ENCODE results near the gene MAPK14. TPM values are rescaled to one million over a fixed set of nuclear protein-coding genes. Genes with fewer than 3 reads are reported as not detected.

Gene MAPK14
- total RNA-seq, 2 experiments from 2014 or later = 66.7 to 68.6 TPM

DNA sequence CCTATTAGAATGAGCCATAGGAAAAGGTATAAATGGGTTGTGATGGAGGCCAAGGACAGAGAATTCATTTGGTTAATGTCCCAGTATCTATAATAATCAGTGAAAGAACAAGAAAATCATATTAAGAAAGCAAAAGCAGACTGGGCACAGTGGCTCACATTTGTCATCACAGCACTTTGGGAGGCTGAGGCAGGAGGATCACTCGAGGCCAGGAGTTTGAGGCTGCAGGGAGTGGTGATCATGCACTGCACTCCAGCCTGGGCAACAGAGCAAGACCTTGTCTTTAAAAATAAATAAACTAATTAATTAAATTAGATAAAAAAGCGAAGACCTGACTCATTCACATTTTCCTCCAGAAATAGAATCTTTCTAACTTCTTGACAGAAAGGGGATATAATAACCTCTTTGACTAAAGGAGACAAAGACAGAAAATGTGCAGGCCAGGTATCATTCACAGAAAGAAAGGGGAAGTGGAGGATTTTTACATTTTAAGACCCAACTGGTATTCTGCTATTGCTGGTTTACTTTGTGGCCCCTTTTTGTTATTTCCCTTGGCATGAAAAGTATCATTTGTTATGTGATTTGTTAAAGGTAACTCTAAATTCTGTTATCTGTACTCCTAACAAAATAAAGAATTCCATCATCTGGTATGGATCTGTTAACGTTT, 70.8 kb downstream of the MAPK14 start:
- CTCF ChIA-PET = no interaction called here
- peaks cover 43% of the 10 kb centered on the region for H3K4me1 Mint-ChIP-seq
- DNase-seq = no peak
- H3K36me3 Mint-ChIP-seq (ENCODE audit: low read depth) = peaks cover 31% of the 10 kb centered on the region
- no peaks in the 10 kb centered on the region for H3K27me3 Mint-ChIP-seq
- no peak overlapping the region for H3K27ac Mint-ChIP-seq
- no peaks in the 10 kb centered on the region for H3K9me3 Mint-ChIP-seq
- H3K4me3 Mint-ChIP-seq = no peak overlapping the region
- POLR2A ChIA-PET = no interaction called here

DNA sequence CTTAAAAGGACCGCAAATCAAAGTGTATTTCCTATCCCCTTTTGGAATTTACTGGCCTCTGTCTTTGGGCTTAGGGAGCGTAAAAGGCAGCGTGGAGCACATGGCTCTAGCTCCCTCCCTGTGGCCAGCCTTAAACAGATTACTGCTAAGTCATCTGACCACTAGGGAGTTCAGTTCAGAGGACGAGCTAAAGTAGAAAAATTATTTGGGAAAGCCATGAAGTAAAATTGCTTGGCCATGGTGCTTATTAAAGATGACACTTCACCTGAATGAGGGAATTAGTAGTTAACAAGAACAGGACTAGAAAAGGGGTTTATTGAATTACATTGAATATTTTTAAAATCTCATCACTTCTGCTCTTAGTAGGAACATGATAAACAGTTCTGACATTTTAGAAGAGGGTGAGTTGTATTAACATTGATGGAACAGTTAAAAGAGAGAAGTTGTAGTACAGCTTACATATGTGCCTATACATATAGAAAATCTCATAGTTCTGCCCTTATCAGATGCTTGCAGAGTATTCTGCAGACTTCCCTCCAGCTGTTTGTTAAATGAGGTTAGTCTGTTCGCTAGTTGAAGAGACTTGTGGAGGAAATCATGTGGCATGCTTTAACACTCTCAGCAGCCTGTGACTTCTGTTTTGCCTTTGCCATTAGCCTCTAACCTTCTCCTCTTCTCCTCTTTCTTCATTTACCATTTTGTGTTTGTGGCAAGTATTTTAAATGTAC, 71.5 kb downstream of the MAPK14 start:
- Mint-ChIP-seq H3K36me3 (ENCODE audit: low read depth) (peaks cover 38% of the 10 kb centered on the region), H3K27me3 (no peaks in the 10 kb centered on the region), H3K27ac (peak overlapping the region; percentile 80), H3K4me3 (peak overlapping the region; percentile 28), H3K4me1 (peaks cover 45% of the 10 kb centered on the region), H3K9me3 (no peaks in the 10 kb centered on the region)
- ChIA-PET CTCF (no interaction called here), POLR2A (interaction anchor here (1.2 kb wide), 1 partner anchor 32 kb away, joined by 3 read pairs; no protein-coding TSS in a partner anchor)
- DNase-seq = no peak

- Mint-ChIP-seq H3K36me3 (ENCODE audit: low read depth) (peaks cover 43% of the 10 kb centered on the region), H3K27me3 (no peaks in the 10 kb centered on the region), H3K4me3 (peak overlapping the region; percentile 16), H3K4me1 (peaks cover 39% of the 10 kb centered on the region), H3K9me3 (no peaks in the 10 kb centered on the region), H3K27ac (peak overlapping the region; percentile 80)
- peak; percentile 58 for DNase-seq
- ChIA-PET CTCF (interaction anchor here (1.8 kb wide), 1 partner anchor 72 kb away, joined by 9 read pairs; the partner anchor contains the start of gene MAPK14), POLR2A (interaction anchor here (1.2 kb wide), 1 partner anchor 31 kb away, joined by 3 read pairs; no protein-coding TSS in a partner anchor)
These were observed 72.4 kb downstream of the MAPK14 start for GRCh38 chr6:36099869-36100483.

DNA sequence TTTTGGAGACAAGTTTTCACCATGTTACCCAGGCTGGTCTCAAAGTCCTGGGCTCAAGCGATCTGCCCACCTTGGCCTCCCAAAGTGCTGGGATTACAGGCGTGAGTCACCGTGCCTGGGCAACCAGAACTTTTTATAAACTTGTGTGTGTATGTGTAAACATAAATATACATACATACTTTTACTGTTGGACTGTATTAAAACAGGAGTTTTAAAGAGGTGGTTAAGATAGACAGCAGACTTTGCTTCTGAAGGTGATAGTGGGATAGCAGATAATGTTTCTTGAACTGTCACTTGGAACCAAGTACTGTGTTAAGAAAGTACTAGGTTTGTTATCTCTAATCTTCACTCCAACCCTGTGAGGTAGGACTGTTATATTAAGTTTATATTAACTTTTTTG, 74.1 kb downstream of the MAPK14 start:
- Mint-ChIP-seq H3K4me1 (peaks cover 33% of the 10 kb centered on the region), H3K27ac (no peak overlapping the region), H3K36me3 (ENCODE audit: low read depth) (peaks cover 49% of the 10 kb centered on the region), H3K27me3 (no peaks in the 10 kb centered on the region), H3K9me3 (no peaks in the 10 kb centered on the region), H3K4me3 (no peak overlapping the region)
- CTCF ChIA-PET = no interaction called here
- DNase-seq = no peak
- POLR2A ChIA-PET = no interaction called here

DNA sequence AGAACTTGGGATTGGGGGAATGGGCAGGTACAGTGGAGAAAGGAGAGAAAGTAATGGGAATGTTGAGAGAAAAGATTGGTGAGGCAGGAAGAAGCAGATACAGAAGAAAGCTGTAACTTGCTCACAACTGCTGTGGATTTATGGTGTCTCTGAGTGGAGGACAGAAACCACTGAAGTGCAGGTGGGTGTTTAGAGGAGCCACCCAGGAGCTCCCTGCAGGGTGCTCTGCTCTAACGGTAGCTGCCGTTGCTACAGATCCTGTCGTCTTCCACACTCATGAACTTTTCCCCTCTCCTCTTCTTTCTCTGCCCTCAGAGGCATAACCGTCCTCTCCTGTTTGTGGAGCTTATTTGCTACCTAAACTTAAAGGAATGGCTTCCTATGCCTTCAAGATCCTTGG, 75.2 kb downstream of the MAPK14 start:
- POLR2A ChIA-PET = no interaction called here
- Mint-ChIP-seq H3K36me3 (ENCODE audit: low read depth) (peaks cover 55% of the 10 kb centered on the region), H3K27me3 (no peaks in the 10 kb centered on the region), H3K27ac (no peak overlapping the region), H3K4me3 (no peak overlapping the region), H3K4me1 (peaks cover 40% of the 10 kb centered on the region), H3K9me3 (no peaks in the 10 kb centered on the region)
- CTCF ChIA-PET = interaction anchor here (0.6 to 2.9 kb wide), 6 partner anchors 8 to 21 kb away, joined by 3 to 13 read pairs (median 4); no protein-coding TSS in a partner anchor
- no peak for DNase-seq

DNA sequence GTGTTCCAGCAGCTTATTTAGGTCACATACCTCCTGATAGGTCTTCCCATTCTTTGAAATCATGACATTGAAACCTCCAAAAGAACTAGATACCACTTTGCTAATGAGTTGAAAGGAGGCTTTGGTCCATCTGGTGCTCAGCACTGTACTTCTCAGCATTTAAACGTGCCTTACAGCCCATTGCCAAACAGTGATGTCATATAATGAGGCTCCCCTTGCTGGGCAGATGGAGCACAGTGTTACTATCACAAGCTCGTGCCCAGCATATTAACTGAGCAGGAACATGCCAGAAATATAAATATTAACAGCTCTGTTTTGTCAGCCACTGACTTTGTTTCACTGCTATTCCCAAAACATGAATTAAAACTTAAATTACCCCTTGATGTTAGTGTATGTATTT, 77.2 kb downstream of the MAPK14 start:
- ChIA-PET POLR2A (no interaction called here), CTCF (interaction anchor here (0.7 to 2.9 kb wide), 3 partner anchors 10 to 38 kb away, joined by 4 to 13 read pairs (median 4); no protein-coding TSS in a partner anchor)
- Mint-ChIP-seq H3K36me3 (ENCODE audit: low read depth) (peaks cover 66% of the 10 kb centered on the region), H3K9me3 (no peaks in the 10 kb centered on the region), H3K4me3 (no peak overlapping the region), H3K27me3 (no peaks in the 10 kb centered on the region), H3K27ac (no peak overlapping the region), H3K4me1 (peaks cover 42% of the 10 kb centered on the region)
- no peak for DNase-seq

DNA sequence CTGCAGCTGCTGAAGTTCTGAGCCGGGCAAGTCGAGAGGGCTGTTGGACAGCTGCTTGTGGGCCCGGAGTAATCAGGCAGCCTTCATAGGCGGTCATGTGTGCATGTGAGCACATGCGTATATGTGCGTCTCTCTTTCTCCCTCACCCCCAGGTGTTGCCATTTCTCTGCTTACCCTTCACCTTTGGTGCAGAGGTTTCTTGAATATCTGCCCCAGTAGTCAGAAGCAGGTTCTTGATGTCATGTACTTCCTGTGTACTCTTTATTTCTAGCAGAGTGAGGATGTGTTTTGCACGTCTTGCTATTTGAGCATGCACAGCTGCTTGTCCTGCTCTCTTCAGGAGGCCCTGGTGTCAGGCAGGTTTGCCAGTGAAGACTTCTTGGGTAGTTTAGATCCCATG, 81.5 kb downstream of the MAPK14 start:
- no peaks in the 10 kb centered on the region for H3K9me3 Mint-ChIP-seq
- H3K4me3 Mint-ChIP-seq = no peak overlapping the region
- H3K36me3 Mint-ChIP-seq (ENCODE audit: low read depth) = peaks cover 62% of the 10 kb centered on the region
- H3K4me1 Mint-ChIP-seq = peaks cover 47% of the 10 kb centered on the region
- CTCF ChIA-PET = interaction anchor here (0.6 to 2.1 kb wide), 5 partner anchors 12 to 343 kb away, joined by 3 to 13 read pairs (median 4); partner anchors contain the start of gene MAPK14
- H3K27ac Mint-ChIP-seq = peak overlapping the region; percentile 79
- POLR2A ChIA-PET = no interaction called here
- no peaks in the 10 kb centered on the region for H3K27me3 Mint-ChIP-seq
- DNase-seq = peak; percentile 52

DNA sequence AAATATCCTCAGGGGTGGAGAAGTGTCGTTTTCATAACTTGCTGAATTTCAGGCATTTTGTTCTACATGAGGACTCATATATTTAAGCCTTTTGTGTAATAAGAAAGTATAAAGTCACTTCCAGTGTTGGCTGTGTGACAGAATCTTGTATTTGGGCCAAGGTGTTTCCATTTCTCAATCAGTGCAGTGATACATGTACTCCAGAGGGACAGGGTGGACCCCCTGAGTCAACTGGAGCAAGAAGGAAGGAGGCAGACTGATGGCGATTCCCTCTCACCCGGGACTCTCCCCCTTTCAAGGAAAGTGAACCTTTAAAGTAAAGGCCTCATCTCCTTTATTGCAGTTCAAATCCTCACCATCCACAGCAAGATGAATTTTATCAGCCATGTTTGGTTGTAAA, 82.4 kb downstream of the MAPK14 start:
- ChIA-PET CTCF (interaction anchor here (1.1 to 1.5 kb wide), 2 partner anchors 11 to 14 kb away, joined by 3 to 4 read pairs; no protein-coding TSS in a partner anchor), POLR2A (no interaction called here)
- no peak for DNase-seq
- Mint-ChIP-seq H3K4me3 (no peak overlapping the region), H3K4me1 (peaks cover 56% of the 10 kb centered on the region), H3K27ac (no peak overlapping the region), H3K27me3 (no peaks in the 10 kb centered on the region), H3K9me3 (no peaks in the 10 kb centered on the region), H3K36me3 (ENCODE audit: low read depth) (peaks cover 58% of the 10 kb centered on the region)

DNA sequence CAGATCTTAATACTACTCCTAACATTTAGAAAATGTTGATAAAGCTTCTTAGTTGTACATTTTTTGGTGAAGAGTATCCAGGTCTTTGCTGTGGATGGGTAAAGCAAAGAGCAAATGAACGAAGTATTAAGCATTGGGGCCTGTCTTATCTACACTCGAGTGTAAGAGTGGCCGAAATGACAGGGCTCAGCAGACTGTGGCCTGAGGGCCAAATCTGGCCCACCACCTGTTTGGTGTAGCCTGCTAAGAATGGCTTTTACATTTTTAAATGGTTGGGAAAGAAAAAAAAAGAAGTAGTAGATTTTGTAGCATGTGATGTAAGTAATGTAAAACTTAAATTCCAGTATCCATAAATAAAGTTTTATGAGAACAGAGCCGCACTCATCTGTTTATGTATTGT, 83.3 kb downstream of the MAPK14 start:
- Mint-ChIP-seq H3K27ac (no peak overlapping the region), H3K9me3 (no peaks in the 10 kb centered on the region), H3K4me1 (peaks cover 62% of the 10 kb centered on the region), H3K4me3 (no peak overlapping the region), H3K36me3 (ENCODE audit: low read depth) (peaks cover 56% of the 10 kb centered on the region), H3K27me3 (no peaks in the 10 kb centered on the region)
- POLR2A ChIA-PET = no interaction called here
- no peak for DNase-seq
- CTCF ChIA-PET = interaction anchor here (0.9 kb wide), 1 partner anchor 16 kb away, joined by 3 read pairs; no protein-coding TSS in a partner anchor

- POLR2A ChIA-PET = no interaction called here
- H3K36me3 Mint-ChIP-seq (ENCODE audit: low read depth) = peaks cover 58% of the 10 kb centered on the region
- peaks cover 69% of the 10 kb centered on the region for H3K4me1 Mint-ChIP-seq
These were observed 83.9 kb downstream of the MAPK14 start for GRCh38 chr6:36111526-36111925.

DNA sequence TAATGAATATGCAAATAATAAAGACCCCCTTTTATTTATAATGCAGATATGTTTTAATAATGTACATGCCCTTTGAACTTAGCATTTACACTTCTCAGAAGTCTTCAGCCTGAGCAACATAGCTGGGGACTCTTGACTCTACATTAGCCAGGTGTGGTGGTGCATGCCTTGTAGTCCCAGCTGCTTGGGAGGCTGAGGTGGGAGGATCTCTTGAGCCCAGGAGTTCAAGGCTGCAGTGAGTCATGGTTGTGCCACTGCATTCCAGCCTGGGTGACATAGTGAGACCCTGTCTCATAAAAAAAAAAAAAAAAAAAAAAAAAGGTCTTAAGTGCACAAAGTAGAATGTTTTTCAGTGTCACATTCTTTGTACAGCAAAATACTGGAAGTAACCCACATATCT, 85.4 kb downstream of the MAPK14 start:
- POLR2A ChIA-PET = no interaction called here
- no peak overlapping the region for H3K27ac Mint-ChIP-seq
- peaks cover 74% of the 10 kb centered on the region for H3K4me1 Mint-ChIP-seq
- no peak overlapping the region for H3K4me3 Mint-ChIP-seq
- peaks cover 59% of the 10 kb centered on the region for H3K36me3 Mint-ChIP-seq (ENCODE audit: low read depth)
- CTCF ChIA-PET = interaction anchor here (0.6 to 1.9 kb wide), 7 partner anchors 10 to 79 kb away, joined by 3 to 7 read pairs (median 4); no protein-coding TSS in a partner anchor
- H3K9me3 Mint-ChIP-seq = no peaks in the 10 kb centered on the region
- no peaks in the 10 kb centered on the region for H3K27me3 Mint-ChIP-seq
- DNase-seq = no peak

More at GRCh38 chr6:36111526-36111925, 83.9 kb downstream of the MAPK14 start:
- DNase-seq = no peak
- no peaks in the 10 kb centered on the region for H3K9me3 Mint-ChIP-seq
- H3K27me3 Mint-ChIP-seq = no peaks in the 10 kb centered on the region
- CTCF ChIA-PET = interaction anchor here (0.6 to 1.9 kb wide), 7 partner anchors 8 to 319 kb away, joined by 3 to 8 read pairs (median 4); partner anchors contain the start of gene MAPK14
- H3K4me3 Mint-ChIP-seq = no peak overlapping the region
- H3K27ac Mint-ChIP-seq = peak overlapping the region; percentile 4

GRCh38 chr6:36113703-36114102, 86.1 kb downstream of the MAPK14 start:
- POLR2A ChIA-PET = no interaction called here
- peaks cover 74% of the 10 kb centered on the region for H3K4me1 Mint-ChIP-seq

More at GRCh38 chr6:36113703-36114102, 86.1 kb downstream of the MAPK14 start:
- no peak for DNase-seq
- CTCF ChIA-PET = interaction anchor here (1.7 kb wide), 1 partner anchor 57 kb away, joined by 3 read pairs; no protein-coding TSS in a partner anchor
- no peaks in the 10 kb centered on the region for H3K27me3 Mint-ChIP-seq
- peaks cover 59% of the 10 kb centered on the region for H3K36me3 Mint-ChIP-seq (ENCODE audit: low read depth)
- H3K9me3 Mint-ChIP-seq = no peaks in the 10 kb centered on the region
- H3K4me3 Mint-ChIP-seq = no peak overlapping the region
- H3K27ac Mint-ChIP-seq = peak overlapping the region; percentile 87
